Measurements from ENCODE around the gene TACC2. TPM values are rescaled to one million over a fixed set of nuclear protein-coding genes. Genes with fewer than 3 reads are reported as not detected.

The TACC2 gene
- total RNA-seq, 4 donors from 2014 or later = 95.9 to 122 (median 114) TPM

DNA sequence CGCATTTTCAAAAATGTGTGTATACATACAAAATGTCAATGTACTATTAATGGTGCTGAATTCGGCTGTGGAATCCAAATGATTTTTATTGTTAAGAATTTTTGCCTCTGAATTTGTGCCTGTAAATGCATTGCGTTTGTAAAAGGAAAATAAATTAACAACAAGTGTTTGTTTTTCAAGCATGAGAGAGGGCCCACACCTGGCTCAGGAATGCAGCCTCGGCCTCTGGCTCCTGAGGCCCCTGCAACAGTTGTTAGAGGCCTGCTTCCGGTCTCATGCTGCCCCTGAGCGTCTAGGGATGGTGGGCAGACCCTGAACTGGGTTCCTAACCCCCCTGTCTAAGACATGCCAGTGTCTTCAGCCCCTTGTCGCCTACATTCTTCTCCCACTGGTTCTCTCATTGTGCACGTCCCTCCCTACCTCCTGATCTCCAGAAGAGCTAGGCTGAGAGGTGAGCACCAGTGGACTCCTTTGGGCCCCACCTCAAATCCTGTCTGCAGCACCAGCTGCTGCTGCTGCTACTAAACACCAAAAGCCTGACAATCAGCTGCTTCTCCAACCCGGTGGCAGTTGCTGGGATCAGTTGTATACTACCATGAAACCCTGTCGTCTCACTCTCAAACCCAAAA is 280.2 kb downstream of the TACC2 start:
- no peak for DNase-seq
- peak overlapping the region in 2 of 3 donors; percentile 55 to 65 for H3K27ac ChIP-seq
- 75 to 79% methylated on average over 10 of the region's 10 CpGs for WGBS, 2 donors
- no peaks in the 10 kb centered on the region for H3K9me3 ChIP-seq
- H3K4me1 ChIP-seq = peaks cover 27 to 48% of the 10 kb centered on the region in 2 donors
- intact Hi-C loops (cut with DNase I) = no loop called here
- TF ChIP-seq CTCF (IDR thresholded peaks at IDR 0.05) (no peak), POLR2A (IDR thresholded peaks at IDR 0.05) (no peak)
- no peak overlapping the region for H3K4me3 ChIP-seq (replicated peaks in 1 of 3)
- H3K27me3 ChIP-seq = no peaks in the 10 kb centered on the region
- H3K36me3 ChIP-seq = peaks cover 0 to 5% of the 10 kb centered on the region in 2 donors

- Histone ChIP-seq H3K9me3 (no peaks in the 10 kb centered on the region), H3K27ac (no peak within 1 kb of the TSS), H3K36me3 (peaks cover 0 to 5% of the 10 kb centered on the region in 2 donors), H3K4me3 (replicated peaks in 1 of 3) (no peak within 1 kb of the TSS), H3K4me1 (peaks cover 13 to 30% of the 10 kb centered on the region in 2 donors), H3K27me3 (no peaks in the 10 kb centered on the region)
- TF ChIP-seq POLR2A (IDR thresholded peaks at IDR 0.05) (no peak), CTCF (IDR thresholded peaks at IDR 0.05) (no peak)
- DNase-seq = no peak
- WGBS, 2 donors = 62 to 93% methylated on average over 3 to 4 of the region's 5 CpGs
- intact Hi-C loops (cut with DNase I) = no loop called here
Measured at GRCh38 chr10:122271076-122271475, 282.1 kb downstream of the TACC2 start, which contains the start of gene BTBD16. BTBD16 (plus strand) TSS chr10:122271296; CDS start chr10:122275082, 3,786 bp downstream.

GRCh38 chr10:122273966-122274545 is 285.1 kb downstream of the TACC2 start:
- Histone ChIP-seq H3K27ac (no peak overlapping the region), H3K4me1 (peaks cover 0 to 5% of the 10 kb centered on the region in 2 donors), H3K36me3 (peaks cover 0 to 5% of the 10 kb centered on the region in 2 donors), H3K27me3 (no peaks in the 10 kb centered on the region), H3K4me3 (replicated peaks in 1 of 3) (no peak overlapping the region), H3K9me3 (no peaks in the 10 kb centered on the region)
- intact Hi-C loops (cut with DNase I) = no loop called here
- TF ChIP-seq CTCF (IDR thresholded peaks at IDR 0.05) = no peak
- no peak for TF ChIP-seq POLR2A (IDR thresholded peaks at IDR 0.05)
- 83 to 94% methylated on average over 10 of the region's 10 CpGs for WGBS, 2 donors
- no peak for DNase-seq

- intact Hi-C loops (cut with DNase I) = no loop called here
- Histone ChIP-seq H3K36me3 (no peaks in the 10 kb centered on the region), H3K9me3 (no peaks in the 10 kb centered on the region), H3K4me3 (replicated peaks in 1 of 3) (no peak overlapping the region), H3K27ac (no peak overlapping the region), H3K27me3 (no peaks in the 10 kb centered on the region), H3K4me1 (no peaks in the 10 kb centered on the region)
- TF ChIP-seq POLR2A (IDR thresholded peaks at IDR 0.05) = no peak
- no peak for TF ChIP-seq CTCF (IDR thresholded peaks at IDR 0.05)
- DNase-seq = no peak
- WGBS, 2 donors = 85 to 95% methylated on average over 6 of the region's 6 CpGs
Measured at GRCh38 chr10:122276611-122277208, 287.7 kb downstream of the TACC2 start.

All from thyroid gland (tissue), 4 donors.